ENCODE measurements around the gene SH2B3.

The SH2B3 gene

DNA sequence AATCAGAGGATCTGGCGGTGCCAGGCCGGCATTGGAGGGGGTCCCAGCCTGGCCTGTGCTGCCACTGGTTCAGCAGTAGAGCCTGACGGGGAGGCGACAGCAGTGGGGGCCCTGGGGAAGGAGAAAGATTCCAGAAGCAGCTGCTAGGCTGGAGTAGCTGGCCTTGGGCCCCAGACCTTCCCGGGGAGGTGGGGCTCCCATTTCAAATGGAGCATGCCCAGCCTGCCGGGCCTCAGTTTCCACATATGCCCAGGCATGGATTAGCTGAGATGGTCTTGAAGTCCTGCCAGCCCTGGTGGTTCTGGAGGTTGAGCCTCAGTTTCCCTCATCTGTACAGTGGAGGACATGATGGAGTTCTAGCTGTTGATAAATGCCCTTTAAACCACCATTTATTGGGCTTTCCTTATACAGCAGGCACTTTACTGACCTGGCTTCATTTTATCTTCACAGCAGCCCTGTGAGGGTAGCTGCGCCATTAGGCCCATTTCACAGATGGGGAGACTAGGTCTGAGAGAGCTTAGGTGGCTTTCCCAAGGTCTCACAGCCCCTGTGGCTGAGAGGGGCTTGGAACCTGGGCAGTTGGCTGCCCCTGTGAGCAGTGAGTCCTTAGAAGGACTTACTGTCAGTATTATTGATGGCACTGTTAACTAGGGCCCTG, 21.8 kb downstream of the SH2B3 start:
- no peak for DNase-seq (ENCODE audit: low read depth in 2 of 2)

DNA sequence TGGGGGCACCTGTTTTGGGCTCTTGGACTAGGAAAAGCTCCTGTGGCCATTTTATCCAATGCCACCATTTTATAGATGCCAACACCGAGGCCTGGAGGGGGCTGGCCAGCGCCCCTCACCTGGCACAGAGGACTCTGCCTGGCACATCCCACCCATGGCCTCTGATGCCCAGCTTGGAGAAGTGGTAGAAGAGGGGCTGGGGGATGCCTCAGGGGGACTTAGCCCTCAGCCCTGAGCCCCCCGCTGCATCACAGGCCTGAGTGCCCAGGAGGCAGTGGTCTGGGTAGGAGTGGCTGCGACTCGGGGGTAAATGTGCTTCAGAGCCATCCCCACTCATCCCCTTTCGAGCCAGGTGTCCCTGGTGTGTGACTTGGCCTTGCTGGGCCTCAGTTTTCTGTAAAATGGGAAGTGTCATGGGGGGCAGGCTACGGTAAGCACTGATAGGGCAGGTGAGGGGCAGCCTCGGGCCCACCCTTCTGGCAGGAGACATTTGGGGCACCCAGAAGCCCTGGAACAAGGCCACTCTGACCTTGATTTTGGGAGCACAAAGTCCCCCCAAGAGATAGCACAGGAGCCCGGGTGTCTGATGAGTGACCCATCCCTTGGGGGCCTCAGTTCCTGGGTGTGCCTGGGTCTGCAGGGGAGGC, 22.5 kb downstream of the SH2B3 start:
- DNase-seq (ENCODE audit: low read depth in 2 of 2): no peak

- DNase-seq (ENCODE audit: low read depth in 2 of 2): no peak
These were observed 23.0 kb downstream of the SH2B3 start for GRCh38 chr12:111428728-111429175.

DNA sequence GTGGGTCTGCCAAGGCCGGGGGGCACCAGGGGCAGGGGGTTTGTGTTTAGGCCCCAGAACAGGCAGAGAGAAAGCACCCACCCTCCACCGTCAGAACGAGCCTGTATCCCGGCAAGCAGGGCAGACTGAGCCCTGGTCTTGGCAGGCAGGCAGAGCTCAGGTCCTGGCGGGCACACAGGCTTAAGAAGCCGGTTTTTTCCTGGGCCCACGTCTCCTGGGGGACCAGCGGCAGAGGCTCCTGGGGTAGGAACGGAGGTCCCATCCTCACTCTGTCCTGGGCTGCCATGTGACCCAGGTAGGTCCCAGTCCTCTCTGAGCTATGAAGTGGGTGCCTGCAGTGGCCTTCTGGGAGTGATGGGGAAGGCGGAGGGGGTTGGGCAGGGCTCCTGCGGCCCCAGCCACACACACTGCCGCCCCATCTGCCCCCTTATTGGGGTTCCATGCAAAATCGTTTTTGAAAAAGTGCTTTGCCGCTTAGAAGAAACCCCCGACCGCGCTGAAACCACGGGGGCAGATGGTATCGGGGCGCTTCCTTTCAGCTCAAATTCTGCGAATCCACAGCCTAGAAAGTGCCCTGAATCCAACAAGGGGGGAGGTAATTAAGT, 24.2 kb downstream of the SH2B3 start:
- DNase-seq (ENCODE audit: low read depth in 2 of 2): peak in 1 of 2 donors; percentile 38

GRCh38 chr12:111430433-111431353, 25.0 kb downstream of the SH2B3 start:
- DNase-seq (ENCODE audit: low read depth in 2 of 2): peak in 1 of 2 donors; percentile 59

- no peak for DNase-seq (ENCODE audit: low read depth in 2 of 2)
These were observed 26.0 kb downstream of the SH2B3 start for GRCh38 chr12:111431772-111432171.

DNA sequence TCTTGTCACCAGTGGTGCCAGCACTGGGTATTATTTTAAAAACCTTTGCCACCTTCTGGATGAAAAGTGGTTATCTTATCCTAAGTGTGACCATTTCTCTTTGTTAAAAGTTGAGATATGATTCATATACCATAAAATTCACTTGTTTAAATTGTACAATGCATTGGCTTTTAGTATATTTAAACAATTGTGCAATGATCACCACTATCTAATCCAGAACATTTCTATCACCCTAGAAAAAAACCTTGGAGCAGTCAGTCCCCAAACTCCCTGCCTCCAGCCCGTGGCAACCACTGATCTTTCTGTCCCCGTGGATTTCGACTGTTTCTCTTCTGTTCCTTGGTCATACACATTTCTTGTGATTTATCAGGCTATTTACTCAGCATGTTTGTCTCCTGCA, 28.3 kb downstream of the SH2B3 start:
- no peak for DNase-seq (ENCODE audit: low read depth in 2 of 2)

GRCh38 chr12:111434680-111435338, 29.1 kb downstream of the SH2B3 start:
- DNase-seq (ENCODE audit: low read depth in 2 of 2): peak; percentile 64 to 70

- no peak for DNase-seq (ENCODE audit: low read depth in 2 of 2)
These were observed 30.0 kb downstream of the SH2B3 start for GRCh38 chr12:111435661-111436201.

GRCh38 chr12:111436266-111436665, 30.5 kb downstream of the SH2B3 start:
- no peak for DNase-seq (ENCODE audit: low read depth in 2 of 2)

GRCh38 chr12:111436811-111437210, 31.1 kb downstream of the SH2B3 start:
- no peak for DNase-seq (ENCODE audit: low read depth in 2 of 2)

DNA sequence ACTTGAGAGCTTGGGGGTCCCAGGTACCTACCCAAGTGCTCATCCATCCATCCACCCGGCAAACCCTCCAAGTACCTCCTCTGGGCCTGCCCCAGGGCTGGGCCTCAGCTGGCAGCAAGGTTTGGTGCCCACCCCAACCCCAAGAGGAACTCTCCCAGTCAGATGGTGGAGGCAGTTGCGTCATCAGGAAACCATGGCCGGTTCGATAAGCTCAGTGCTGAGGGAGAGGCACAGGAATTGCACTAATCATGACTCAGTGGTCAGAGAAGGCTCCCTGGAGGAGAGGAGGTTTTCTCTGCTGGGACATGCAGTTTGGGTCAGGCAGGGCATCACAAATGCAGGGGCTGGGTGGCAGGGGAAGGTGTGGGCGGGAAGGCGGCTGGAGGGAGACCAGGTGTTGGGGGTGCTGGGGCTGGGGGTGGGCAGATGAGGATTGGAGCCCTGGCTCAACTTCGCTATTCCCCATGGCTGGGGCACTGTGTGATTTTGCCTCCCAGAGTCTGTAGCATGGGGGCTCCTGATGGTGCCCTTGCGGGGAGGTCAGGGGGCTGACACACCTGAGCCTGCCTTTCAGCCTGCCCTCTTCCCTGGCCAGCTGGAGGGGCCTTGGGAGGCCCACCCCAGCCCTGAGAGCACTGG, 32.2 kb downstream of the SH2B3 start:
- DNase-seq (ENCODE audit: low read depth in 2 of 2): no peak

DNA sequence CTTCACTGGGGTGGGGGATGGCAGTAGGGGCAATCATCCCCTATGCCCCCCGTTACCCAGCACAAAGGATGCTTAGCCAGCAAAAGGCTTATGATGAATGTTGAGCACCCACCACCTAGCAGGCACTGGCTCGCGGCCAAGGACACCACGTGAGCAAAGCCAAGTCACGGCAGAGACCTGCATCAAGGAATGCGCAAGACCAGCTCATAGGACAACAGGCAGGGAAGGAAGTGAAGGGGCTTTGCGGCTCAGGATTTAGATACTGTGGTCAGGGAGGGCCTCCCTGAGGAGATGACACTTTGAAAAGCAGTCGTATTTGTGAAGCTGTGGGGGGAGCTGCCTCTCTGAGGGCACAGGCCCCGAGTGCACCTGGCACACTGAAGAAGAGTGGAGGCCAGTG, 32.8 kb downstream of the SH2B3 start:
- DNase-seq (ENCODE audit: low read depth in 2 of 2): no peak

GRCh38 chr12:111439657-111440151, 34.0 kb downstream of the SH2B3 start:
- DNase-seq (ENCODE audit: low read depth in 2 of 2): no peak

DNA sequence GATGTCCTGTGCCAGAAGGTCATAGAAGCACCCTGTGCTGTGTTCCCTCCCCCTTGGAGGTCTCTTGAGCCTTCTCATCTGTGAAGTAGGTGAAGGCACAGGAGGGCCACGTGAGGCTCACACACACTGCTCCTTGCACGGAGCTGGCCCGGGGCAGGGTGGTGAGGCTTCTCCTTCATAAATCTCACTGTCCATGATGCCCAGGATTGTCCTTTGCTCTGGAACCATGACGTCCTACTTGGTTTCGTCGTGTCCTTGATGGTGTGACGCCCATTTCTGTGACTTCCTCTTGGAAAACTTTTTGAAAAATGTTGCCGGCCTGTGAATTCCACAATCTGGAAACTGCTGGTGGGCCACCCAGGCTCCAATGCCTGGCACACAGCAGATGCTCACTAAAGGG, 34.4 kb downstream of the SH2B3 start:
- DNase-seq (ENCODE audit: low read depth in 2 of 2): no peak

- no peak for DNase-seq (ENCODE audit: low read depth in 2 of 2)
These were observed 34.9 kb downstream of the SH2B3 start for GRCh38 chr12:111440631-111441030.

DNA sequence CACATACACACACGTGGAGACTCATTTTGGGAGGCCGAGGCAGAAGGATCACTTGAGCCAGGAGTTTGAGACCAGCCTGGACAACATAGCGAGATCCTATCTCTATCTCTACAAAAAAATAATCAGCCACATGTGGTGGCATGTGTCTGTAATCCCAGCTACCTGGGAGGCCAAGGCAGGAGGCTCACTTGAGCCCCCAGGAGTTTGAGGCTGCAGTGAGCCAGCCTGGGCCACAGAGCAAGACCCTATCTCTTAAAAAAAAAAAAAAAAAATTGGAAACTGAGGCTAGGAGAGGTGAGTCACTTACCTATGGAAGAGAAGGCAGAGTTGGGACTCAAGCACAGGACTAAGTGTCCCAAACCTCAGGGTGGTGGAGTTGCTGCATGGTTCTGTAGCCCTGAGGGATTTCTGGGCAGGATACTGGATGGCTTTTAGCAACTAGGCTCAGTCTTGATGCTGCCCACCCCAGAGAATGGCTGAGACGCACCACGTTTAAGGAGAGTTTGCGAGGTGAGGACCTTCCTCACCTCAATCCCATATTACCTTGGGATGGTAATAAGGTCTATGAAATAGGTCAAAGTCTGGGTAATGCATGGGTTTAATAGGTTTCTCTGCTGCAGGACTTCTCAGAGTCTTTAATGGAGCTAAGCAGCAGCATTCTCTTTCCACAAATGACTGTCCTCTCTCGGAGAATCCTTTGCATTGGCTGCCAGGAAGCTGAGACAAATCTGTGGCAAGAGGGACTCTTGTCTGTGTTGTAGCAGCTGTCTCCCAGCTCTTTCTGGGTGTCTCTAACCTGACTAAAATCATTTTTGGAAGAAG, 35.6 kb downstream of the SH2B3 start:
- no peak for DNase-seq (ENCODE audit: low read depth in 2 of 2)

DNA sequence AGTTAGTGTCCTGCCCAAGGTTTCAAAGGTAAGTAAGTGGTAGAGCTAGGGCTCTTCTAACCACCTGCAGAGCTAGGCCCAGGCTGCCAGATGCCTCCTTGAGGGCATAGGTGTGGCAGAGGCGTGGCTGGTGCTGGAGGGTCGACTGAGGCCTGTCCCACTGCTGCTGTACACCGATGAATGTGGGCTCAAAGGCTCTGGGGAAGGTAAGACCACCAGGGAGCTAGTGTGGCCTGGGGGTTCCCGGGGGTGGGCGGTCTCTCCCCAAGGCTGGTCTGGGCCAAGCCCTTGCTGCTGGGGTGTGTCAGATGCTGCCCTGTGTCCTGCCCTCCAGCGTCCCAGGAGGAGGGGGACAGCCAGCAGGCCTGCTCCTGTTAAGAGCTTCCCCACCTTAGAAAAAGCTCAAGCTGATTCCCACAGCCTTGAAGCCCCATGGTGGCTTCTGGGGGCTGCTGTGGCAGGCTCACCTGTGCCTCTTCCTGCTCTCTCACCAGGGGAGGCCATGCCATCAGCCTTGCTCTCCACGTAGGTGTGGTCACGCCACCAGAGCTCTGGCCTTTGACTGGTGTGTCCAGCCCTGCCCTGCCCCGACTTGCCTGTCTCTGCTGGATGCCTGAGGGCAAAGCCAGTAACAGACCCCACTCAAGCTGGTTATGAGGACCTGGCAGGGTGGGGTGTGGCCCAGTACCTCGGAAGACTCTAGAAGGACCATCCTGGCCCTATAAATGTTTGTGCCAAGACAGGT, 36.8 kb downstream of the SH2B3 start:
- no peak for DNase-seq (ENCODE audit: low read depth in 2 of 2)

GRCh38 chr12:111443086-111443485, 37.4 kb downstream of the SH2B3 start:
- no peak for DNase-seq (ENCODE audit: low read depth in 2 of 2)
